22Rv1 (cell line): ENCODE data around the gene SLC27A1.

Experiments used
- H3K27ac ChIP-seq: fragments of 450-650 bp; 2 replicates; pipeline ENCODE4 v1.5.1; 2017
- CTCF ChIP-seq: fragments of 450-650 bp; IDR thresholded peaks from 2 replicates; pipeline ENCODE4 v1.5.1; 2017; ENCODE audit warnings: mild to moderate bottlenecking
- ZFX ChIP-seq: fragments of 450-650 bp; IDR thresholded peaks from 2 replicates; pipeline ENCODE4 v1.6.1; 2017; ENCODE audit warnings: antibody characterized with exemption, borderline replicate concordance

SLC27A1 gene

GRCh38 chr19:17481986-17482385, 11.7 kb downstream of the SLC27A1 start:
- no peak for TF ChIP-seq CTCF
- TF ChIP-seq ZFX = no peak
- no peak overlapping the region for H3K27ac ChIP-seq

GRCh38 chr19:17482877-17483604, 12.7 kb downstream of the SLC27A1 start:
- no peak overlapping the region for H3K27ac ChIP-seq
- TF ChIP-seq CTCF = no peak
- no peak for TF ChIP-seq ZFX

GRCh38 chr19:17483605-17484002, 13.3 kb downstream of the SLC27A1 start:
- no peak overlapping the region for H3K27ac ChIP-seq
- TF ChIP-seq CTCF (no peak), ZFX (no peak)

GRCh38 chr19:17484520-17485185, 14.3 kb downstream of the SLC27A1 start:
- H3K27ac ChIP-seq = no peak overlapping the region
- no peak for TF ChIP-seq ZFX
- no peak for TF ChIP-seq CTCF

- TF ChIP-seq ZFX (no peak), CTCF (no peak)
- no peak overlapping the region for H3K27ac ChIP-seq
These were observed 16.4 kb downstream of the SLC27A1 start for GRCh38 chr19:17486545-17487240.

- H3K27ac ChIP-seq = no peak overlapping the region
These were observed 17.2 kb downstream of the SLC27A1 start for GRCh38 chr19:17487284-17488121.

More at GRCh38 chr19:17487284-17488121, 17.2 kb downstream of the SLC27A1 start:
- no peak for TF ChIP-seq CTCF
- no peak for TF ChIP-seq ZFX
